PC-9 (cell line): ENCODE data around the gene CRADD.

Experiments
- CTCF ChIP-seq: fragments of 200-600 bp; sonication (generic); conservative IDR thresholded peaks from 2 replicates; pipeline ENCODE4 v1.6.1; 2017; ENCODE audit warnings: mixed run types, antibody characterized with exemption, mild to moderate bottlenecking, moderate library complexity
- EZH2 ChIP-seq: fragments of 200-600 bp; sonication (generic); IDR thresholded peaks from 2 replicates; pipeline ENCODE4 v1.8.0; 2017; ENCODE audit warnings: antibody characterized with exemption, low read depth

GRCh38 chr12:93638095-93638494 lies 39.1 kb upstream of the CRADD start:
- no peak for TF ChIP-seq CTCF
- no peak for TF ChIP-seq EZH2
